Mesothelial cell of epicardium (in vitro differentiated cells): Measurements from ENCODE around the gene FLYWCH1. TPM values are rescaled to one million over a fixed set of nuclear protein-coding genes. Genes with fewer than 3 reads are reported as not detected.
"Not testable (repeated sequence)": the region's sequence is repeated elsewhere in the genome, so short reads cannot be mapped to it uniquely, and the experiment has no call there.

Experiments
- DNase-seq, 2 experiments: peaks; one replicate each; pipeline ENCODE4 v3.0.0; 2021; ENCODE audit warnings: low spot score in 2 of 2; ENCODE audit not compliant: unreplicated experiment in 2 of 2
- H3K27ac Mint-ChIP-seq: 2 replicates; pipeline ENCODE4 v1.8.0; 2021; ENCODE audit warnings: mixed read lengths
- H3K27me3 Mint-ChIP-seq: 2 replicates; pipeline ENCODE4 v1.8.0; 2021; ENCODE audit warnings: low read depth, mixed read lengths
- H3K36me3 Mint-ChIP-seq: 2 replicates; pipeline ENCODE4 v1.8.0; 2021; ENCODE audit warnings: mixed read lengths
- H3K4me1 Mint-ChIP-seq: 2 replicates; pipeline ENCODE4 v1.8.0; 2021; ENCODE audit warnings: mixed read lengths
- H3K4me3 Mint-ChIP-seq: 2 replicates; pipeline ENCODE4 v1.8.0; 2021; ENCODE audit warnings: mild to moderate bottlenecking, moderate library complexity, mixed read lengths
- H3K9me3 Mint-ChIP-seq: 2 replicates; pipeline ENCODE4 v1.8.0; 2021; ENCODE audit warnings: mixed read lengths
- total RNA-seq: library from RNA; stranded (reverse); gene quantifications from 3 replicates; pipeline ENCODE4 v1.2.1, GENCODE V29; 2021
- TF ChIP-seq, protein P1 (sequence below): fragments of 200-600 bp; sonication (generic); IDR thresholded peaks from one replicate; pipeline ENCODE4 v1.5.0; 2021; ENCODE audit warnings: antibody characterized with exemption; ENCODE audit not compliant: unreplicated experiment

Gene FLYWCH1
- total RNA-seq, 1 donor from 2014 or later = 29.4 TPM

DNA sequence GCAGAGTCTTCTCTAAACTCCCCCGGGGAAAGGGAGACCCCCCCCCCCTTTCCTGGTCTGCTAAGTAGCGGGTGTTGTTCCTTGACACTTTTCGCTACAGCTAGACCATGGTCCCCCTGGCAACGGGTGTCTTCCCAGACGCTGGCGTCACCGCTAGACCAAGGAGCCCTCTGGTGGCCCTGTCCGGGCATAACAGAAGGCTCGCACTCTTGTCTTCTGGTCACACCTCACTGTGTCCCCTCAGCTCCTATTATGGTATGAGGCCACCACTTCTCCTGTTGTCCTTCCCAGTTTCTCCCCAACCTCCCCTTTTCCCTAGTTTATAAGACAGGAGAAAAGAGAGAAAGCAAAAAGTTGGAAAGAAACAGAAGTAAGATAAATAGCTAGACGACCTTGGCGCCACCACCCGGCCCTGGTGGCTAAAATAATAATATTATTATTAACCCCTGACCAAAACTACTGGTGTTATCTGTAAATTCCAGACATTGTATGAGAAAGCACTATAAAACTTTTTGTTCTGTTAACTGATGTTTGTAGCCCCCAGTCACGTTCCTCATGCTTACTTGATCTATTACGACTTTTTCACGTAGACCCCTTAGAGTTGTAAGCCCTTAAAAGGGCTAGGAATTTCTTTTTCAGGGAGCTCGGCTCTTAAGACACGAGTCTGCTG, 4.5 kb upstream of the FLYWCH1 start:
- not testable (repeated sequence) for H3K27me3 Mint-ChIP-seq, H3K27ac Mint-ChIP-seq, H3K4me3 Mint-ChIP-seq, H3K9me3 Mint-ChIP-seq, H3K36me3 Mint-ChIP-seq
- TF ChIP-seq, protein P1, sequence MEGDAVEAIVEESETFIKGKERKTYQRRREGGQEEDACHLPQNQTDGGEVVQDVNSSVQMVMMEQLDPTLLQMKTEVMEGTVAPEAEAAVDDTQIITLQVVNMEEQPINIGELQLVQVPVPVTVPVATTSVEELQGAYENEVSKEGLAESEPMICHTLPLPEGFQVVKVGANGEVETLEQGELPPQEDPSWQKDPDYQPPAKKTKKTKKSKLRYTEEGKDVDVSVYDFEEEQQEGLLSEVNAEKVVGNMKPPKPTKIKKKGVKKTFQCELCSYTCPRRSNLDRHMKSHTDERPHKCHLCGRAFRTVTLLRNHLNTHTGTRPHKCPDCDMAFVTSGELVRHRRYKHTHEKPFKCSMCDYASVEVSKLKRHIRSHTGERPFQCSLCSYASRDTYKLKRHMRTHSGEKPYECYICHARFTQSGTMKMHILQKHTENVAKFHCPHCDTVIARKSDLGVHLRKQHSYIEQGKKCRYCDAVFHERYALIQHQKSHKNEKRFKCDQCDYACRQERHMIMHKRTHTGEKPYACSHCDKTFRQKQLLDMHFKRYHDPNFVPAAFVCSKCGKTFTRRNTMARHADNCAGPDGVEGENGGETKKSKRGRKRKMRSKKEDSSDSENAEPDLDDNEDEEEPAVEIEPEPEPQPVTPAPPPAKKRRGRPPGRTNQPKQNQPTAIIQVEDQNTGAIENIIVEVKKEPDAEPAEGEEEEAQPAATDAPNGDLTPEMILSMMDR = peak; percentile 50
- peaks cover 16% of the 10 kb centered on the region for H3K4me1 Mint-ChIP-seq
- peak in 1 of 2 experiments; percentile 59 for DNase-seq

DNA sequence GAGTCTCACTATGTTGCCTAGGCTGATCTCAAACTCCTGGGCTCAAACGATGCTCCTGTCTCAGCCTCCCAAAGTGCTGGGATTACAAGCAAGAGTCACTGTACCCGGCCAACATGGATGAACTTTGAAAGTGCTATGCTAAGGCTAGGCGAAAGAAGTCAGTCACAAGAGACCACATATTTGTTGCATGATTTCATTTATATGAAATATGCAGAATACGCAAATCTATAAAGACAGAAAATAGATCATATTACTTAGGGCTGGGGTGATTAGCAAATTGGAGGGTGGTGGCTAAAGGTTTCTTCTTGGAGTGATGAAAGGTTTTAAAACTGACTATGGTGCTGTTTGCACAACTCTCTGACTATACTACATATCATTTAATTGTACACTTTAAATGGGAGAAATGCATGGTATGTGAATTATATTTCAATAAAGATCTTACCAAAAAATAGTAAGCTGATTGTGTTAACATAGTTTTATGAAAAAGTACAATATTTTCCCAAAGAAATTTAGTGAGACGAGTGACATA, 1.2 kb upstream of the FLYWCH1 start:
- TF ChIP-seq, protein P1 = no peak
- Mint-ChIP-seq H3K9me3 (no peaks in the 10 kb centered on the region), H3K27me3 (no peaks in the 10 kb centered on the region), H3K4me3 (peak overlapping the region; percentile 77), H3K27ac (no peak overlapping the region), H3K36me3 (peaks cover 4% of the 10 kb centered on the region), H3K4me1 (peaks cover 19% of the 10 kb centered on the region)
- no peak for DNase-seq

DNA sequence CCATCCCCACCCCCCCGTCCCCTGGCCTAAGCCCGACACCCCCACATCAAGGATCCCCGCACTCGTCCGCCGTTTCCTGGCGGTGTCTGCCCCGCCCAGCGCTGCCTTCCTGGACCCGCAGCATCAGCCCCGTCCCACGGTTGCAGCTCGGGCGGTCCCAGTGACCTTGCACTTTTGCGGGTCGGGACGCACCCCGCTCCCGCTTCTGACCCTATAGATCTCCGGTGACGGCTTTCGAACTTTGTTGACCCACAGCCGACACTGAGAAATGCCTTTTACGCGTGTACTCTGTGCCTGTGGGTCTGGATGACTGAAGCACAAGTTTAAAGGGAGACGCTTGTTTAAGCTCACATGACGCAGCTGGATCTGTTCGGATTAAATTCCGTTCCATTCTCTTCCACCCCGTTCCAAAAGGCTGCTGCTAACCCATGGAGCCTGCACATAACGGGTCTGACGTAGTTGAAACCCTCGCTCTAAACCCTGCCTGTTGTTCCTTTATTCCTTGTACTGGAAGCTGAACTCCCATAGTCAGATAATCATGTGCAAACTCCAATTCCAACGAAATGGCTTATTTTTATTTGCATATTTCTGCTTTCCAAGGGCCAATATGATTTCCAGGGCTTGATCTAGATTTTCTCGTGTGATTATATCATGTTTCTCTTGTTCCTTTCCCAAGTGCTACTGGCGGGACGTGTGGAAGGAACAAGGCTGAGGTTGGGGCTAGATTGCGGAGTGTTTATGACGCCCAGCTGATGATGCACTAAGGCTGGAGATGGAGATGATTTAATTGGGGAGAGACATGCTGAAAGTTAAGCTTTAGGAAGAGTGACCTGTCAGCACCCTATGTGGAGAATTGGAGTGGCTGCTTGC, 834 bp downstream of the FLYWCH1 start:
- Mint-ChIP-seq H3K36me3 (peaks cover 4% of the 10 kb centered on the region), H3K9me3 (no peaks in the 10 kb centered on the region), H3K4me3 (peak overlapping the region; percentile 89), H3K27me3 (no peaks in the 10 kb centered on the region), H3K27ac (peak overlapping the region; percentile 84), H3K4me1 (peaks cover 13% of the 10 kb centered on the region)
- TF ChIP-seq, protein P1 = no peak
- peak in 1 of 2 experiments; percentile 53 for DNase-seq

DNA sequence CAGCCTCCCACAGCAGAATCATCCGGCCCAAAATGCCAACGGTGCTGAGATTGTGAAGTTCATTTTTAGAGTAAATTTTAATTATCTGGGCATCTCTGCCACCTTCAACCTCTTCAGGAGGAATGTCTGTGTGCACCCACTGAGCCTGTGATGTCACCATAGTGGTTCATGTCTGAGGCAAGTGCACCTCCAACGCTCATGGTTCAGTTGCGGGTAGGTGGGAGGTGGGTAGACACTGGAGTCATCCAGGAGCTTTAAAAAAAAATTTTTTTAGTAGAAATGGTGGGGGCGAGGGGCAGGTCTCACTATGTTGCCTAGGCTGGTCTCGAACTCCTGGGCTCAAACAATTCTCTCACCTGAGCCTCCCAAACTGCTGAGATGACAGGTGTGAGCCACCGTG, 1.9 kb downstream of the FLYWCH1 start:
- Mint-ChIP-seq H3K27me3 (no peaks in the 10 kb centered on the region), H3K27ac (no peak overlapping the region), H3K36me3 (peaks cover 4% of the 10 kb centered on the region), H3K9me3 (no peaks in the 10 kb centered on the region), H3K4me3 (peak overlapping the region; percentile 89), H3K4me1 (peaks cover 13% of the 10 kb centered on the region)
- TF ChIP-seq, protein P1 = no peak
- DNase-seq = no peak

DNA sequence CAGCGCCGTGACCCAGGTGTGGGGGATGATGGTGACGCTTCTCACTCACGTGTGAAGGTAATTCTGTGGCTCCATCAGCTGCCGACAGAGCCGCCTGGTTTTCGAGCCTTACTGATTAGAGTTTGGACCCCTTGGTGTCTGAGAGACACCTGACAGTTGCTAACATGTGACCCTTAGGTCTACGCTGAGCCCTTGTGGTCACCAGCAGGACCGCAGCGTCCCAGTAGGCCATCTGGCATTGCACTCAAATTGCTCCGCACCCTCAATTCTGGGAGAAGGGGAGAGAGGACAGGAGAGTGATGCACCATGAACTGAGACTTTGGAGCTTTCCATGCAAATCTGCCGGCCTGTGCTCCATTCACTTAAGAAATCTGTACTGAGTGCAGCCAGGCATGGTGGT, 2.5 kb downstream of the FLYWCH1 start:
- peaks cover 13% of the 10 kb centered on the region for H3K4me1 Mint-ChIP-seq
- no peaks in the 10 kb centered on the region for H3K9me3 Mint-ChIP-seq
- no peak overlapping the region for H3K27ac Mint-ChIP-seq
- DNase-seq = no peak
- TF ChIP-seq, protein P1 = no peak
- H3K27me3 Mint-ChIP-seq = no peaks in the 10 kb centered on the region
- no peak overlapping the region for H3K4me3 Mint-ChIP-seq
- peaks cover 4% of the 10 kb centered on the region for H3K36me3 Mint-ChIP-seq
